SK-N-SH treated with all-trans-retinoic acid at 6 μM for 48 hours (cell line): ENCODE results near the gene GPR132.

Source experiments
- CREB5 ChIP-seq: fragments of 250-450 bp; sonication (Bioruptor Pico); IDR thresholded peaks from 2 replicates; pipeline ENCODE4 v1.5.1; 2020; ENCODE audit warnings: low read depth, mild to moderate bottlenecking, moderate library complexity
- ZNF565 ChIP-seq: fragments of 450-650 bp; formaldehyde crosslinking; conservative IDR thresholded peaks from 2 replicates; pipeline ENCODE4 v1.5.0; 2020; ENCODE audit warnings: low read depth, mild to moderate bottlenecking, moderate library complexity

GRCh38 chr14:105102893-105103292 is 37.7 kb upstream of the GPR132 start:
- TF ChIP-seq ZNF565 (no peak), CREB5 (CRISPR knock-in tag) (no peak)
